GF-D8 (cell line): ENCODE data around the gene SERTAD1.
"Not testable (repeated sequence)": the region's sequence is repeated elsewhere in the genome, so short reads cannot be mapped to it uniquely, and the experiment has no call there.

Experiments
- DNase-seq: peaks from one replicate; lab custom pipeline; 2025; lab: John Stamatoyannopoulos, UW

SERTAD1 gene

GRCh38 chr19:40452016-40452415, 26.2 kb upstream of the SERTAD1 start:
- no peak for DNase-seq

- DNase-seq, result no peak
Observed at GRCh38 chr19:40450664-40451063, 24.9 kb upstream of the SERTAD1 start.

DNA sequence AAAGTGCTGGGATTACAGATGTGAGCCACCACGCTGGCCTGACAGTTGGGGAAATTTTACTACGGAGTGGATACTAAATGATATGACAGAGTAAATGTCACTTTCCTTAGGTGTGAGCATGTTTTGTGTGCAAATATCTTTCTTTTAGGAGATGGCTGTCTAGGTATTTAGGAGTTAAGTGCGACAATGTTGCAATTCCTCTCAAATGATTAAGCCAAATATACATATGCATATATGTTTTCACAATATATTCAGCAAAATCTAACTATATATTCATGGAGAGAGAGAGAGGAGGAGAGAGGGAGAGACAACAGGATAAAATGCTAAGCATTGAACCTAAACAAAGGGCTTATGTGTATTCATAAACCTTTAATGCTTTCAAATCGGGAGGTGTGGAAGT, 23.7 kb upstream of the SERTAD1 start:
- no peak for DNase-seq

DNA sequence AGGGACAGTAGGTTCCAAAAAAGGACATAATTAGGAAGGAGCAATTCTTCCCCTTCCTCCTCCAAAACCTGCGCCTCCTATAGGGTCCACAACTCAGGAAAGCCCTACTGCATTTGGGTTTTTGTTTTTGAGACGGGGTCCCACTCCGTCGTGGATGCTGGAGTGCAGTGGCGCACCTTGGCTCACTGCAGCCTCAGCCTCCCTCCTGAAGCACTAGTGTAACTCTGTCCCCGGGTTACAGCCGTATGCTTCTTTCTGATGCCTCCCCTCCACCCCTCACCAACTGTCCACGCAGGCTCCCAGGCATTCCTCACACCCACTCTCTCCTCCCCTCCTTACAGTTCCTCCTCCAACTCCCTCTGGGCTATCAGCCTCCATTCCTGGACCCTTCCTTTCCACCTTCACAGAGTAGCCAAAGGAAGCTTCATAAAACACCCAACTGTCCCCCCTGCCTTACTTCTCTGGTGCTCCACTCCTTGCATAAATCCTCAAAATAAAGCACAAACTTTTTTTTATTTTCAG, 20.5 kb upstream of the SERTAD1 start:
- no peak for DNase-seq

DNA sequence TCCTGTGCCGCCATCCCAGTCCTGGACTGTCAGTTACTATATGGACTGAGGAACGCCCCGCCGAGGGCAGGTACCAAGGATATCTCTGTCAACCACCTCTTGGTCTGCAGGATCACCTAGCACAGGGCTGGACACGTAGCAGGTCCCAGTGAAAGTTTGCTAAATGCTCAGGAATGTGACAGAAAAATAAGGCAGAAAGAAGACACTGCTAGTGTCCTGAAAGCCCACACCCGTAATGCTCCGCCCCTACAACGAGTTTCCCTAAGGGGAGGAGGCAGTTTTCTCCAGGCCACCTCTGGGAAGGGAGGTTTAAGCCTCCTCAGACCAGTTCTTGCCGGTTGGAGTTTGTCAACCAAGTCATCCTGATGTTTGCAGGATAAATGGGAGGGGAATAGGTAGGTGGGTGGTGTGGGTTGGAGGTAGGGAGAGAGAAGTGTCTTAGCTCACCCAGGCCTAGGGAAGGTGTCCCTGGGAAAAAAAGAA, 20.0 kb upstream of the SERTAD1 start:
- DNase-seq, result no peak

DNA sequence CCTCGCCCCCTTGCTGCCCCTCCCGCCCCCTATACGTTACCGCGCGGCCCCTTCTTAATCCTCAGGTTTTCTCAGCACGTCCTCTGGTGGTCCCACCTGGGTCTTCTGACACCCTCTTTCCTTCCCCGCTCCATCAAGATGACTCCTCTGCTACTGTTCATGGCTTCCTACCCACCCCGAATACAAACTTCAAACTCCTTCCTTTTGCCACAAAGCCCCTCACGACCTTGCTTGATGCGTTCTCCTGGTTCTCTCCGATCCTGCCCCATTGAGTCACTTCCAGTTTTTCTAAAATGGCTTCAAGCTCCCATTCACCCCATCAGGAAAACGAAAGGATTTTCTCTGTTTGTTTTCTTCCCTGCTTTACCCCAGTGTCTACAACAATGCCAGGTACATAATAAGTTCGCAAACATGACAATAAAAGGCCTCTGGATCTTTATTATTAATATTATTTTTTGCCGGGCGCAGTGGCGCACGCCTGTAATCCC, 19.1 kb upstream of the SERTAD1 start:
- no peak for DNase-seq

DNA sequence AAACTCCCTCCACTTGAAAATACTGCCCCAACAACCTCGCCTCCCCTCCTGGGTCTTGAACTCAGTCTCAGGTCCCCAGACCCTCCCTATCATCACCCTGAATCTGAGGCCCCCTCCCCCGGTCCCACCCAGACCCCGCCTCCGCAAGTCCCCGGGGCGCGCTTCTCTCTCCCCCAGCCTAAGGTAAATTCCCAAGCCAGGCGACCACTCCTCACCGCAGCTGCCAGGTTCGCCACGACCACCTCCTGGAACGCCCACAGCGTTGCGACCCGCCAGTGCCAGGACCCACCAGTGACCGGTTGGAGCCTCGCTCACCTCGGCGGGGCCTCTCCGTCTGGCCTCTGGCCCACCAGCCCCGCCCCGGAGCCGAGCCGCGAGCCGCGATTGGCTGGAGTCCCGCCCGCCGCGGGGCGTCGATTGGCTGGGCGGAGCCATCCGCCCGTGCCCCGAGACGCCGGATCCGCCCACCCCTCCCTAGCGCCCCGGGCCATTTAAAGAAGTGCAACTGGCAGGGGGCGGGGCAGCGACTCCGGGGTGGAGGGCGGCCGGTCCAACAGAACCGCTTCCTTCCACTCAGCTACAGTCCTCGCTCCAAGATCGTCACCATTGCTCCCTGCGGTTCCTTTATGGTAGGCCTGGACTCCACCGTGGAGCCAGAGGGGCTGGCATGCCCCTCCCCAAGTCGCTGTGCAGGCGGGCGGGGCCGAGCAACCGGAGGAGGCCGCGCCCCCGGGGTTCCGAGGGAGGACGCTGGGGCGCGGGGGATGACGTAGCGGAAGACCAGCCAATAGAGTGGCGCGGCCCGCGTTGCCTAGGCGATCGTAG, 18.4 kb upstream of the SERTAD1 start, which contains the start of gene SERTAD3:
Gene SERTAD3 (minus strand): TSS at position 336 of the 825 bp plus-strand sequence. CDS start 2,255 bp downstream, outside the sequence.
- peak; percentile 80 for DNase-seq

DNA sequence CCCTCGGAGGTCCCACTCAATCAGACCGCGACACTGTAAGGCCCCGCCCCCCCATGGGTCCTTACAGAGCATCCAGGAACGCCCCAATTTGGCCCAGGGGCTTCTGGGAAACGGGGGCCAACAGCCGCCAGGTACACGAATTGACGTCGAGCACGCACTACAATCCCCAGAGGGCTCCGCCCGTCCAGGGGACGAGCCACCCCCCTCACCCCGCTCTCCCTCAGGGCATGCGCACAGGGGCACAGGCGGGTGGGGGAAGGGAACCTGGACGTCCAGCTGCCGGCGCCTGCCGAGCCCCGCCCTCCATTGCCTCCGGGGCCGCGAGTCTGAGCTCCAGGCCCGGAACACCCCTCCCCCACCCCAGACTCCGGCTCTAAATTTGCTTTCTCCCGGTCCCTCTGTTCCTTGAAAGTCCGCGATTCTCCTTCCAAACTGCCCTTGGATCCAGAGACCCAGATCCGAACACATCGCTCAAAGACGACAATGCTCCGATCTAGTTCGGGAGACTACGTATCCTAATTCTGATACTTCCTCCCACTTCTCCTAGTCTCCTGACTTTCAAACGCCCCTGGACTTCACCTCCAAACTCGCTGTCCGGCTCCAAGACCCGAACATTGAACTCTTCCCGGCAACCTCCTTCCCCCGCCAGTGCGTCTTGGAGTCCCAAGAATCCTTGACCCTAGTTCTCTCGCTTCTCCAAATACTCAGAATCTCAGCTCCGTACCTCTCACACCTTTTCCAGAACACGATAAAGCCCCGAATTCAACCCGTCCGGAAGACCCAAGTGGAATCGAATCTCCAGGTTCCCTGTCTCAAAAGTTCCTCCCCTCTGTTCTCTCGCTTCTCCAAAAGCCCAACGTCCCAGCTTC, 17.6 kb upstream of the SERTAD1 start:
- peak; percentile 99 for DNase-seq

DNA sequence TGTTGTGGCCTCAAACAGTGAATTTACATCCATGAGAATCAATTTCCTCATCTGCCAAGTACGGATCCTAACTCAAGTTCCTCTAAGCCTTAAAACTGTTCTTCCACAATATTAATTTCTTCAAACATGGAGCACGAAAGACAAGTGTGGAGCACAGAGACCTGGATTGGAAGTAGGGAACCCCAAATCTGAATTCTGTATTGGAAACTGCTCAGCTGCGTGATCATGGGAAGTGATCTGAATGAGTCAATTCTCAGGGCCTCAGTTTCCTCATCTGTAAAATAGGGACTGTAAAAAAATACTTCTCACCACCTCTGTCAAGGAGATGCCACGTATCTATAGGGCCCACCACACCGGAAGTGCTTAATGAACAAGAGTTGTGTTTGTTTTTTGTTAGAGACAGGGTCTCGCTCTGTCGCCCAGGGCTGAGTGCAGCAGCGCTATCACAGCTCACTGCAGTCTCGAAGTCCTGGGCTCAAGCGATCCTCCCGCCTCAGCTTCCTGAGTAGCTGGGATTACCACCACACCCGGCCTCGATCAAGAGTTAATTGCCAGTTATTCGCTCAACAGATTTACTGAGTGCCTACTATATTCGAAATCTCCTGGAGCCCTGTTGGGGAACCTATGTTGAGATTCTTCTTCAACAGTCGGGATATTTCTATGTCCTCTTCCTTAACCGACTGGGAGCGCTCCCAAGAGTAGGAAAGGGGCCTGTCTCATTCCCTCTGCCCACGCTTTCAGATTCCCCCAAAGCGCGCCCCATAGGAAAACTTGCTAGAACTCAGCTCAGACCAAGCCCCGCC, 16.7 kb upstream of the SERTAD1 start:
- DNase-seq, result no peak

DNA sequence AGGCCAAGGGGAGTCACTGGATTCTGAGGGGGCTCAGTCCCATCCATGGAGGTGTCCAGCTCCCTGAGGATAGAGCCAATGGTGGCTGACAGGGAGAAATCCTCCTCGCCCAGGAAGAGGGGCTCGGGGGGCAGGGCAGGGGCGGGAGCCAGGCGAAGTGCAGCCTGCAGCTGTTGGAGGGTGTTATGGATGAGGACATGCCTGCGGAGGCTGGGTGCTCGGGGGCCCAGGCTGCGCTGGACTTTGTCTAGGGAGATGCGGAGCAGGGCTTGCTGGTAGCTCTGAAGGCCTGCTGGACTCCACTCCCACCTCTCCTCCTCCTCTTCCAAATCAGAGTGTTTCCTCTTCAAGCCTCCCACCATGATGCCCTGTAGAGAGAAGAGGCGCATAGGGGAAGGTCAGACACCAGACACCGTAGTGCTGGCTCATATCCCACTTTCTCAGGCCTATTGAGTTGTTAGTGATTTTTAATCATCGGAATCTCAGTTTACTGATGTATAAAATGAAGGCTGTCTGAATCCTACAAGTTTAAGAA, 16.0 kb upstream of the SERTAD1 start:
- no peak for DNase-seq

DNA sequence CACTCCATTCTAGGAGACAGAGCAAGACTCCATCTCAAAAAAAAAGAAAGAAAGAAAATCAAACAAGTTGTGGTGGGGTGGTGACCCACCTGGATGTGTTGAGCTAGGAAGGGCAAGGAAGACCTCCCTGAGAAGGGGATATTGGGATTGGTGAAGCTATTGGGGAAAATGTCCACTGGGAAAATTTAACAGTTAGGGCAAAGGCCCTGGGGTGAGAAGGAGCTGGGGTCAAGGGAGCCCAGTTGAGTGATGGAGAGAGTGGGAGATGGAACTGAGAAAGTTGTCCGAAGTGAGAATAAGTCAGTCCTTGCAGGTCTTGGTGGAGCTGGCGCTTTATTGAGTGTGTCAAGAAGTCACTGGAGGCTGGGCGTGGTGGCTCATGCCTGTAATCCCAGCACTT, 12.5 kb upstream of the SERTAD1 start:
- DNase-seq, result no peak

- DNase-seq, result peak; percentile 16
Observed at GRCh38 chr19:40433391-40434216, 7.8 kb upstream of the SERTAD1 start.

GRCh38 chr19:40432760-40433159, 7.0 kb upstream of the SERTAD1 start:
- DNase-seq, result not testable (repeated sequence)

- DNase-seq, result no peak
Observed at GRCh38 chr19:40431698-40432097, 5.9 kb upstream of the SERTAD1 start.

DNA sequence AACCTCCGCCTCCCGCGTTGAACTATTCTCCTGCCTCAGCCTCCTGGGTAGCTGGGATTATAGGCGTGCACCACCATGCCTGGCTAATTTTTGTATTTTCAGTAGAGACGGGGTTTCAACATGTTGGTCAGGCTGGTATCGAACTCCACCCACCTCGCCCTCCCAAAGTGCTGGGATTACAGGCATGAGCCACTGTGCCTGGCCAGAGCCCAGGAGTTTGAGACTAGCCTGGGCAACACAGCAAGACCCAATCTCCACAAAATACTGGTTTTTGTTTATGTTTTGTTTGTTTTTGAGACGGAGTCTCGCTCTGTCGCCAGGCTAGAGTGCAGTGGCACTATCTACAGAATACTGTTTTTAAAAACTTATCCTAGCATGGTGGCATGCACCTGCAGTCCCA, 4.5 kb upstream of the SERTAD1 start:
- not testable (repeated sequence) for DNase-seq

DNA sequence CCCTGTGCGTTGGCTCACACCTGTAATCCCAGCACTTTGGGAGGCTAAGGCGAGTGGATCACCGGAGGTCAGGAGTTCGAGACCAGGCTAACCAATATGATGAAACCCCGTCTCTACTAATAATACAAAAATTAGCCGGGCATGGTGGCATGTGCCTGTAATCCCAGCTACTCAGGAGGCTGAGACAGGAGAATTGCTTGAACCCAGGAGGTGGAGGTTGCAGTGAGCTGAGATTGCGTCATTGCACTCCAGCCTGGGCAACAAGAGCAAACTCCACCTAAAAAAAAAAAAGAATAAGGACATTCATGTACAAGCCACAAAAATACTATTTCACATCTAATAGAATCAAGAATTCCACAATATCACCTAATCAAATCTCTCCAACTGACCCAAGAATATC, 2.4 kb upstream of the SERTAD1 start:
- not testable (repeated sequence) for DNase-seq

GRCh38 chr19:40424637-40425449, 949 bp downstream of the SERTAD1 start:
- DNase-seq, result no peak

DNA sequence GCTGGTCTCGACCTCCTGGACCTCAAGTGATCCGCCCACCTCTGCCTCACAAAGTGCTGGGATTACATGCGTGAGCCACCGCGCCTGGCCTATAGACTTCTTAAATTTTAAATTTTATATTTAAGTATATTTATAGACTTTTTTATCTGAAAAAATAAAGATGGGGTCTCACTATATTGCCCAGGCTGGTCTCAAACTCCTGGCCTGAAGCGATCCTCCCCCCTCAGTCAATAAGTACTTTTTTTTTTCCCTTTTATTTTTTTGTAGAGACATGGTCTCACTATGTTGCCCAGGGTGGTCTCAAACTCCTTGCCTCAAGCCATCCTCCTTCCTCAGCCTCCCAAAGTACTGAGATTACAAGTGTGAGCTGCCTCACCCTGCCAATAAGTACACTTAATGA, 1.9 kb downstream of the SERTAD1 start:
- no peak for DNase-seq

GRCh38 chr19:40422748-40423566, 2.8 kb downstream of the SERTAD1 start:
- DNase-seq, result no peak
